EL (cell line): ENCODE results near the gene TMEM45A.
"Not testable (repeated sequence)": the region's sequence is repeated elsewhere in the genome, so short reads cannot be mapped to it uniquely, and the experiment has no call there.

Experiments
- DNase-seq: peaks from one replicate; pipeline ENCODE4 v3.0.0-alpha.2; 2016

The TMEM45A gene

GRCh38 chr3:100536093-100536492 lies 43.7 kb downstream of the TMEM45A start:
- DNase-seq = no peak

- DNase-seq = no peak
Measured at GRCh38 chr3:100537646-100538338, 45.4 kb downstream of the TMEM45A start.

GRCh38 chr3:100538339-100538706 lies 45.9 kb downstream of the TMEM45A start:
- no peak for DNase-seq

GRCh38 chr3:100540791-100541334 lies 48.4 kb downstream of the TMEM45A start:
- peak; percentile 26 for DNase-seq

- DNase-seq = not testable (repeated sequence)
Measured at GRCh38 chr3:100541428-100541827, 49.0 kb downstream of the TMEM45A start.

- no peak for DNase-seq
Measured at GRCh38 chr3:100545371-100545770, 53.0 kb downstream of the TMEM45A start.

GRCh38 chr3:100546020-100546744 lies 53.8 kb downstream of the TMEM45A start:
- DNase-seq = no peak

- no peak for DNase-seq
Measured at GRCh38 chr3:100548053-100548452, 55.6 kb downstream of the TMEM45A start.

GRCh38 chr3:100553618-100554372 lies 61.4 kb downstream of the TMEM45A start:
- no peak for DNase-seq

- no peak for DNase-seq
Measured at GRCh38 chr3:100554373-100554676, 61.9 kb downstream of the TMEM45A start.

- DNase-seq = peak; percentile 57
Measured at GRCh38 chr3:100556673-100557310, 64.4 kb downstream of the TMEM45A start.

GRCh38 chr3:100558233-100558632 lies 65.8 kb downstream of the TMEM45A start:
- no peak for DNase-seq

GRCh38 chr3:100560426-100560825 lies 68.0 kb downstream of the TMEM45A start:
- DNase-seq = no peak

GRCh38 chr3:100561459-100562158 lies 69.2 kb downstream of the TMEM45A start:
- DNase-seq = peak; percentile 27

- DNase-seq = no peak
Measured at GRCh38 chr3:100562224-100562857, 69.9 kb downstream of the TMEM45A start.

GRCh38 chr3:100563228-100563627 lies 70.8 kb downstream of the TMEM45A start:
- no peak for DNase-seq

- no peak for DNase-seq
Measured at GRCh38 chr3:100563652-100564211, 71.3 kb downstream of the TMEM45A start.

- no peak for DNase-seq
Measured at GRCh38 chr3:100570811-100571210, 78.4 kb downstream of the TMEM45A start.

GRCh38 chr3:100574536-100574935 lies 82.1 kb downstream of the TMEM45A start:
- no peak for DNase-seq

GRCh38 chr3:100575704-100576103 lies 83.3 kb downstream of the TMEM45A start:
- no peak for DNase-seq

- DNase-seq = no peak
Measured at GRCh38 chr3:100577382-100578008, 85.1 kb downstream of the TMEM45A start.
